Vagina (tissue), 2 donors: ENCODE results near the gene UBASH3B.

Experiments
- POLR2A ChIP-seq, 2 donors: fragments of 450-650 bp; IDR thresholded peaks; one replicate each; pipeline ENCODE4 v1.6.1; 2017; ENCODE audit warnings: antibody characterized with exemption in 2 of 2, mild to moderate bottlenecking in 2 of 2, moderate library complexity in 2 of 2
- POLR2AphosphoS5 ChIP-seq, 2 donors: sonication (generic); formaldehyde crosslinking; IDR thresholded peaks; one replicate each; pipeline ENCODE4 v1.9.0; 2017; ENCODE audit warnings: antibody characterized with exemption in 2 of 2, mild to moderate bottlenecking in 2 of 2, low read depth in 1 of 2; ENCODE audit not compliant: insufficient read depth in 1 of 2
- TF ChIP-seq, protein P1 (sequence below), 3 experiments: fragments of 450-650 bp in 2 of 3; fragments of 200-600 bp in 1 of 3; sonication (generic) in 1 of 3; IDR thresholded peaks; one replicate each; pipeline ENCODE4 v1.5.1; 2017 to 2019; ENCODE audit warnings: antibody characterized with exemption in 3 of 3, mild to moderate bottlenecking in 2 of 3, moderate library complexity in 2 of 3

DNA sequence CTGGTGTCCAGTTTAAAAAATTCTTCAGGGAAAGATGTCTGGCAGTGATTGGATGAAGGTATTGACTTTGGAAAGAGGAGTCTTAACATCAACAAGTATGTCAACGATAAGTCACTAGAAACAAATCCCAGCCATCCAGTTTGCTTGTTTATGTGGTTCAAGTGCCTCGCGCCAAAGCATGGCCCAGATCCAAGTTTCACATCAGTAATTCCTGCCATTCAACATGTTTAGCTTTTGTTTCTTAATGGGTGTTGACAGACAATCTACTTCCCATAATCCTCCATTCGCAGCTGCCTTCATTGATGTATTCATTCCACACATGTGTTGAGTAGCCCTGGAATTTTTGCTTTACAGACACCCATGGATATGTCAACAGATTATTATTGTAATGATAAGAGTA is 77.8 kb downstream of the UBASH3B start:
- TF ChIP-seq, protein P1, sequence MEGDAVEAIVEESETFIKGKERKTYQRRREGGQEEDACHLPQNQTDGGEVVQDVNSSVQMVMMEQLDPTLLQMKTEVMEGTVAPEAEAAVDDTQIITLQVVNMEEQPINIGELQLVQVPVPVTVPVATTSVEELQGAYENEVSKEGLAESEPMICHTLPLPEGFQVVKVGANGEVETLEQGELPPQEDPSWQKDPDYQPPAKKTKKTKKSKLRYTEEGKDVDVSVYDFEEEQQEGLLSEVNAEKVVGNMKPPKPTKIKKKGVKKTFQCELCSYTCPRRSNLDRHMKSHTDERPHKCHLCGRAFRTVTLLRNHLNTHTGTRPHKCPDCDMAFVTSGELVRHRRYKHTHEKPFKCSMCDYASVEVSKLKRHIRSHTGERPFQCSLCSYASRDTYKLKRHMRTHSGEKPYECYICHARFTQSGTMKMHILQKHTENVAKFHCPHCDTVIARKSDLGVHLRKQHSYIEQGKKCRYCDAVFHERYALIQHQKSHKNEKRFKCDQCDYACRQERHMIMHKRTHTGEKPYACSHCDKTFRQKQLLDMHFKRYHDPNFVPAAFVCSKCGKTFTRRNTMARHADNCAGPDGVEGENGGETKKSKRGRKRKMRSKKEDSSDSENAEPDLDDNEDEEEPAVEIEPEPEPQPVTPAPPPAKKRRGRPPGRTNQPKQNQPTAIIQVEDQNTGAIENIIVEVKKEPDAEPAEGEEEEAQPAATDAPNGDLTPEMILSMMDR (IDR thresholded peaks at IDR 0.05) = no peak
- TF ChIP-seq POLR2A (IDR thresholded peaks at IDR 0.05) (no peak), POLR2AphosphoS5 (IDR thresholded peaks at IDR 0.05; ENCODE audit: insufficient read depth in 1 of 2, low read depth in 1 of 2) (no peak)
